ENCODE data around the gene CPNE2.
A peak's percentile ranks its signal among the peaks of the same experiment; 100 is the strongest.

The CPNE2 gene

GRCh38 chr16:57178793-57179212 is 86.4 kb downstream of the CPNE2 start:
- Histone ChIP-seq H3K36me3 (ENCODE audit: insufficient read depth, low read length) (0 out of 2 replicates have a peak, but pooled peaks cover under 1% of the 10 kb centered on the region), H4K20me1 (ENCODE audit: insufficient read depth, low read length) (no peaks in the 10 kb centered on the region), H3K27ac (ENCODE audit: low read depth, low read length, poor library complexity, severe bottlenecking) (no peak overlapping the region), H3K4me2 (ENCODE audit: low read length) (no peak overlapping the region), H3K27me3 (ENCODE audit: insufficient read depth, low read length) (no peaks in the 10 kb centered on the region), H3K4me1 (ENCODE audit: insufficient read depth, low read length, severe bottlenecking) (peaks cover 6% of the 10 kb centered on the region), H2AFZ (ENCODE audit: low read length) (no peak overlapping the region), H3K9ac (ENCODE audit: low read length) (no peak overlapping the region), H3K9me3 (ENCODE audit: low read length) (no peaks in the 10 kb centered on the region), H3K4me3 (ENCODE audit: low read depth, low read length, poor library complexity, severe bottlenecking) (no peak overlapping the region), H3K9me2 (ENCODE audit: low read depth, low read length) (no peaks in the 10 kb centered on the region), H3K79me2 (ENCODE audit: insufficient read depth, low read length) (peaks cover 52% of the 10 kb centered on the region), H3F3A (ENCODE audit: insufficient read depth, low read length) (no peaks in the 10 kb centered on the region)
- no peak for TF ChIP-seq CTCF (IDR thresholded peaks at IDR 0.05; ENCODE audit: low read length)
- no peak for TF ChIP-seq EZH2 (IDR thresholded peaks at IDR 0.05; ENCODE audit: borderline replicate concordance, low read length)

- Histone ChIP-seq H3K9me2 (ENCODE audit: low read depth, low read length) (no peaks in the 10 kb centered on the region), H3K4me1 (ENCODE audit: insufficient read depth, low read length, severe bottlenecking) (peaks cover 11% of the 10 kb centered on the region), H3K27ac (ENCODE audit: low read depth, low read length, poor library complexity, severe bottlenecking) (no peak overlapping the region), H4K20me1 (ENCODE audit: insufficient read depth, low read length) (no peaks in the 10 kb centered on the region), H3F3A (ENCODE audit: insufficient read depth, low read length) (no peaks in the 10 kb centered on the region), H3K27me3 (ENCODE audit: insufficient read depth, low read length) (no peaks in the 10 kb centered on the region), H3K9ac (ENCODE audit: low read length) (no peak overlapping the region), H3K36me3 (ENCODE audit: insufficient read depth, low read length) (no peaks in the 10 kb centered on the region), H3K4me3 (ENCODE audit: low read depth, low read length, poor library complexity, severe bottlenecking) (no peak overlapping the region), H2AFZ (ENCODE audit: low read length) (no peak overlapping the region), H3K9me3 (ENCODE audit: low read length) (no peaks in the 10 kb centered on the region), H3K4me2 (ENCODE audit: low read length) (no peak overlapping the region), H3K79me2 (ENCODE audit: insufficient read depth, low read length) (peaks cover 57% of the 10 kb centered on the region)
- TF ChIP-seq EZH2 (IDR thresholded peaks at IDR 0.05; ENCODE audit: borderline replicate concordance, low read length) (no peak), CTCF (IDR thresholded peaks at IDR 0.05; ENCODE audit: low read length) (no peak)
These were observed 86.9 kb downstream of the CPNE2 start for GRCh38 chr16:57179215-57179828.

GRCh38 chr16:57184113-57184512 is 91.7 kb downstream of the CPNE2 start:
- Histone ChIP-seq H3K36me3 (ENCODE audit: insufficient read depth, low read length) (no peaks in the 10 kb centered on the region), H3K9ac (ENCODE audit: low read length) (peak overlapping the region; percentile 92), H3K9me2 (ENCODE audit: low read depth, low read length) (no peaks in the 10 kb centered on the region), H3K4me1 (ENCODE audit: insufficient read depth, low read length, severe bottlenecking) (peaks cover 30% of the 10 kb centered on the region), H3K27ac (ENCODE audit: low read depth, low read length, poor library complexity, severe bottlenecking) (no peak overlapping the region), H3K9me3 (ENCODE audit: low read length) (no peaks in the 10 kb centered on the region), H3K79me2 (ENCODE audit: insufficient read depth, low read length) (peaks cover 78% of the 10 kb centered on the region), H3F3A (ENCODE audit: insufficient read depth, low read length) (no peaks in the 10 kb centered on the region), H3K4me3 (ENCODE audit: low read depth, low read length, poor library complexity, severe bottlenecking) (peak overlapping the region; percentile 76), H2AFZ (ENCODE audit: low read length) (no peak overlapping the region), H3K4me2 (ENCODE audit: low read length) (peak overlapping the region; percentile 98), H4K20me1 (ENCODE audit: insufficient read depth, low read length) (no peaks in the 10 kb centered on the region), H3K27me3 (ENCODE audit: insufficient read depth, low read length) (no peaks in the 10 kb centered on the region)
- no peak for TF ChIP-seq EZH2 (IDR thresholded peaks at IDR 0.05; ENCODE audit: borderline replicate concordance, low read length)
- no peak for TF ChIP-seq CTCF (IDR thresholded peaks at IDR 0.05; ENCODE audit: low read length)

Data from OCI-LY1 (cell line).